HFFc6 (cell line): ENCODE results near the gene LEMD2. TPM values are rescaled to one million over a fixed set of nuclear protein-coding genes. Genes with fewer than 3 reads are reported as not detected.

Experiments
- DNase-seq: peaks from one replicate; pipeline ENCODE4 v3.0.0-alpha.2; 2018
- H3K27ac Mint-ChIP-seq: 2 replicates; pipeline ENCODE4 v1.8.0; 2020; ENCODE audit warnings: mild to moderate bottlenecking, mixed read lengths
- H3K27me3 Mint-ChIP-seq: 2 replicates; pipeline ENCODE4 v1.8.0; 2021; ENCODE audit warnings: mild to moderate bottlenecking, moderate library complexity, mixed read lengths; ENCODE audit not compliant: insufficient read depth
- H3K36me3 Mint-ChIP-seq: 2 replicates; pipeline ENCODE4 v1.8.0; 2021; ENCODE audit warnings: low read depth, mixed read lengths
- H3K4me1 Mint-ChIP-seq: 2 replicates; pipeline ENCODE4 v1.8.0; 2020; ENCODE audit warnings: low read depth, mixed read lengths
- H3K4me3 Mint-ChIP-seq: 2 replicates; pipeline ENCODE4 v1.8.0; 2020; ENCODE audit warnings: mild to moderate bottlenecking, moderate library complexity, mixed read lengths
- H3K9me3 Mint-ChIP-seq: 2 replicates; pipeline ENCODE4 v1.8.0; 2020; ENCODE audit warnings: mild to moderate bottlenecking, mixed read lengths
- CTCF ChIP-seq: fragments of 200-600 bp; sonication (generic); IDR thresholded peaks from 2 replicates; pipeline ENCODE4 v1.5.0; 2021; ENCODE audit warnings: antibody characterized with exemption, mild to moderate bottlenecking
- total RNA-seq, 6 experiments: library from RNA; stranded (reverse); fragmentation: NEBNext Ultra II Directional; extraction: Animal tissue kit (Norgen Biotek cat#: 25700); gene quantifications; 2 replicates in 1 of 6; 3 replicates in 5 of 6; pipeline ENCODE4 v1.2.3, GENCODE V29; 2021

LEMD2 gene
- total RNA-seq, 6 experiments from 2014 or later, result 42.4 to 46.7 (median 44.9) TPM

GRCh38 chr6:33797626-33798342, 8.9 kb upstream of the LEMD2 start:
- H3K27me3 Mint-ChIP-seq, result peaks cover 38% of the 10 kb centered on the region
- no peak for DNase-seq

GRCh38 chr6:33794910-33795623, 6.1 kb upstream of the LEMD2 start:
- 0 out of 2 replicates have a peak, but pooled peaks have one; percentile 10 for TF ChIP-seq CTCF
- Mint-ChIP-seq H3K4me1 (peaks cover 14% of the 10 kb centered on the region), H3K27ac (no peak overlapping the region), H3K36me3 (no peaks in the 10 kb centered on the region), H3K9me3 (no peaks in the 10 kb centered on the region), H3K4me3 (no peak overlapping the region), H3K27me3 (peaks cover 30% of the 10 kb centered on the region)
- DNase-seq, result no peak

More at GRCh38 chr6:33797626-33798342, 8.9 kb upstream of the LEMD2 start:
- Mint-ChIP-seq H3K4me3 (no peak overlapping the region), H3K4me1 (peaks cover 7% of the 10 kb centered on the region), H3K36me3 (no peaks in the 10 kb centered on the region), H3K27ac (no peak overlapping the region), H3K9me3 (no peaks in the 10 kb centered on the region)
- TF ChIP-seq CTCF, result no peak

GRCh38 chr6:33792981-33793380, 4.1 kb upstream of the LEMD2 start:
- peaks cover 28% of the 10 kb centered on the region for H3K4me1 Mint-ChIP-seq
- no peak for DNase-seq
- peaks cover 7% of the 10 kb centered on the region; the same call in 1 of the 2 replicates for H3K36me3 Mint-ChIP-seq
- peaks cover 28% of the 10 kb centered on the region for H3K27me3 Mint-ChIP-seq
- no peak overlapping the region for H3K27ac Mint-ChIP-seq
- no peaks in the 10 kb centered on the region for H3K9me3 Mint-ChIP-seq
- no peak for TF ChIP-seq CTCF
- H3K4me3 Mint-ChIP-seq, result no peak overlapping the region

GRCh38 chr6:33791620-33792019, 2.7 kb upstream of the LEMD2 start:
- Mint-ChIP-seq H3K27me3 (peaks cover 25% of the 10 kb centered on the region), H3K9me3 (no peaks in the 10 kb centered on the region), H3K27ac (no peak overlapping the region), H3K4me3 (no peak overlapping the region), H3K4me1 (peaks cover 42% of the 10 kb centered on the region), H3K36me3 (peaks cover 12% of the 10 kb centered on the region; the same call in 1 of the 2 replicates)
- TF ChIP-seq CTCF, result no peak
- no peak for DNase-seq

GRCh38 chr6:33790910-33791309, 2.0 kb upstream of the LEMD2 start:
- no peak for DNase-seq
- H3K27me3 Mint-ChIP-seq, result peaks cover 25% of the 10 kb centered on the region
- H3K36me3 Mint-ChIP-seq, result peaks cover 18% of the 10 kb centered on the region; the same call in 1 of the 2 replicates
- no peak overlapping the region for H3K4me3 Mint-ChIP-seq
- H3K4me1 Mint-ChIP-seq, result peaks cover 49% of the 10 kb centered on the region
- TF ChIP-seq CTCF, result no peak
- H3K9me3 Mint-ChIP-seq, result no peaks in the 10 kb centered on the region
- no peak overlapping the region for H3K27ac Mint-ChIP-seq
